ENCODE results near the gene BABAM2.
"Not testable (repeated sequence)": the region's sequence is repeated elsewhere in the genome, so short reads cannot be mapped to it uniquely, and the experiment has no call there.

Gene BABAM2

GRCh38 chr2:28333606-28334526, 443.3 kb downstream of the BABAM2 start:
- no peak overlapping the region for H3K27ac ChIP-seq
- TF ChIP-seq CTCF (conservative IDR thresholded peaks at IDR 0.05) = no peak

GRCh38 chr2:28334527-28334894, 444.0 kb downstream of the BABAM2 start:
- no peak overlapping the region for H3K27ac ChIP-seq
- no peak for TF ChIP-seq CTCF (conservative IDR thresholded peaks at IDR 0.05)

DNA sequence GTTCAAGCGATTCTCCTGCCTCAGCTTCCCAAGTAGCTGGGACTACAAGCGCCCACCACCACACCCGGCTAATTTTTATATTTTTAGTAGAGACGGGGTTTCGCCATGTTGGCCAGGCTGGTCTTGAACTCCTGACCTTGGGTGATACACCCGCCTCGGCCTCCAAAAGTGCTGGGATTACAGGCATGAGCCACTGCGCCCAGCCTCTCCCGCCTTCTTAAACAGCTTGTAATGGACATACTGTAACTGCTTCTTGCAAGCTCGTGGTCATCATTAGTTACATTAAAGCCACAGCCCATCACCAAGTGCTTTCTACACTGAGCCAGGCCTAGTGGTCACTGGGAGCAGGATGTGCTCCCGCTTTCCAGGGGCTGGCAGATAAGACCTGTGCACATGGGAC, 444.7 kb downstream of the BABAM2 start:
- H3K27ac ChIP-seq = not testable (repeated sequence)

DNA sequence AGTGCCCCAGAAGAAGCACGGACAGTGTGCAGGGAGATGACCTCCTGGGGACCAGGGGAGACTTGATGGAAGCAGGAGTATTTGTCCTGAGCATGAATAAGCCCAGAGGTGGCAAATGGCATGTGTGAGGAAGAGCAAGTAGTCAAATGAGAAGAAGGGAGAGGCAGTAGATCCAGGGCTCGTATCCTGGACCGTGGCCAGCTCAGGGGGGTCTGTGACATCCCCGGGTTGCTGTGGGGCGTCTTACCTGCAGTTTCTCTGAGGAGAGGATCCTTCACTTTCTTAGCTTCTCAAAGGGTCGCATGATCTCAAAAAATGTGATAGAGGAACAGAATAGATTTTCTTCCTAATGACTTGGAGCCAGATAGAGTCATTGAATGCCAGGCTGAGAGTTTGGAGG, 445.1 kb downstream of the BABAM2 start:
- no peak overlapping the region for H3K27ac ChIP-seq
- no peak for TF ChIP-seq CTCF (conservative IDR thresholded peaks at IDR 0.05)

- no peak for TF ChIP-seq CTCF (conservative IDR thresholded peaks at IDR 0.05)
- H3K27ac ChIP-seq = no peak overlapping the region
Observed at GRCh38 chr2:28336264-28336980, 445.9 kb downstream of the BABAM2 start.

- H3K27ac ChIP-seq = no peak overlapping the region
- no peak for TF ChIP-seq CTCF (conservative IDR thresholded peaks at IDR 0.05)
Observed at GRCh38 chr2:28336982-28337627, 446.6 kb downstream of the BABAM2 start.

DNA sequence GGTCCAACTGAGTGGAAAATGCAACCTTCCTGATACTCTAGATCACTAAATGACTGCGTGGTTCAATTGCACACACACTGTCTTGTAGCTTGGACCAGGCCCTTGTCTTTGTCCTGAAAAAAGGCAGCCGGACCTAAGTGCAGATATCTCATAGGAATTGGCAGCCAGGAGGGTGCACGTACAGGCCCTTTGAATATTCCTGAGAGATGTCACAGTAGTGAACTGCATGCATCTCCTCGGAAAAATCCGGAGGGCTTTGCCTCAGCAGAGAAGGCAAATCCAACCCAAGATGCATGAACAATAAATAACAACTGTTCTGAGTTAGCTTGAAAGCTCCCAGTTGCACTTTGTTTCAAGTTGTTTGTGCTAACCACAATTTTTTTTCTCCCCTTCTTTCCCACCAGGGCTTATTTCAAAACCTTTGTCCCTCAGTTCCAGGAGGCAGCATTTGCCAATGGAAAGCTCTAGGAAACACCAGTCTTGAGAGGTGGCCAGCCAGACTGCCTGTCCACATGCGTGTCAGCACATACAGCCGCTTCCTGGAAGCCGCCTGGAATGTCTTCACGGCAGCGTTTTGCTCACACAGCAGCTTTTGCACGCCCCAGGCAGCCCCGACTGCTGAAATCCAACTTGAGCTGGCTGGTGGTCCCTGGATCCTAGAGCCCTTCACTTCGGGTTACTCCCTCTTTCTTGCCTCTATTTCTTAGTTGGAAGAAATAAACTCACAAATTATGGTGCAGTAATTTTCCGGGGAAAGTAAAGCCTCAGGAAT, 447.7 kb downstream of the BABAM2 start:
- TF ChIP-seq CTCF (conservative IDR thresholded peaks at IDR 0.05) = no peak
- no peak overlapping the region for H3K27ac ChIP-seq

Measured in VCaP (cell line).